Measurements from ENCODE around the gene HMGXB4.

- no peak for TF ChIP-seq EP300 (IDR thresholded peaks at IDR 0.05; ENCODE audit: low read depth)
- TF ChIP-seq CTCF (IDR thresholded peaks at IDR 0.05), result no peak
- no peak for TF ChIP-seq POLR2A (IDR thresholded peaks at IDR 0.05)
- no peak for TF ChIP-seq POLR2AphosphoS5 (IDR thresholded peaks at IDR 0.05)
Measured at GRCh38 chr22:35209203-35209602, 48.1 kb upstream of the HMGXB4 start.
